GM21786 (cell line): Measurements from ENCODE around the gene CFAP210.

ENCODE experiments used
- ATAC-seq: cut with Tn5 transposase; IDR thresholded peaks from one replicate; pipeline ENCODE4 v1.9.1; 2021; ENCODE audit not compliant: unreplicated experiment

The CFAP210 gene

GRCh38 chr2:169676357-169676756 is 17.8 kb downstream of the CFAP210 start:
- no peak for ATAC-seq

- ATAC-seq, result no peak
These were observed 20.3 kb downstream of the CFAP210 start for GRCh38 chr2:169673921-169674320.

- ATAC-seq, result no peak
These were observed 21.1 kb downstream of the CFAP210 start for GRCh38 chr2:169673106-169673505.

- ATAC-seq, result no peak
These were observed 21.8 kb downstream of the CFAP210 start for GRCh38 chr2:169672406-169672805.

- no peak for ATAC-seq
These were observed 23.3 kb downstream of the CFAP210 start for GRCh38 chr2:169670937-169671336.

- peak; percentile 61 for ATAC-seq
These were observed 24.0 kb downstream of the CFAP210 start for GRCh38 chr2:169670215-169670651.

- ATAC-seq, result no peak
These were observed 26.6 kb downstream of the CFAP210 start for GRCh38 chr2:169667583-169667982.

GRCh38 chr2:169664978-169665930 is 29.0 kb downstream of the CFAP210 start:
- no peak for ATAC-seq

GRCh38 chr2:169664600-169664977 is 29.6 kb downstream of the CFAP210 start:
- ATAC-seq, result no peak

- no peak for ATAC-seq
These were observed 31.0 kb downstream of the CFAP210 start for GRCh38 chr2:169663247-169663646.

GRCh38 chr2:169662744-169663143 is 31.5 kb downstream of the CFAP210 start:
- ATAC-seq, result no peak

- no peak for ATAC-seq
These were observed 32.9 kb downstream of the CFAP210 start for GRCh38 chr2:169661265-169661664.

GRCh38 chr2:169659320-169659719 is 34.9 kb downstream of the CFAP210 start:
- no peak for ATAC-seq

- ATAC-seq, result no peak
These were observed 35.3 kb downstream of the CFAP210 start for GRCh38 chr2:169658877-169659276.

GRCh38 chr2:169656164-169656563 is 38.0 kb downstream of the CFAP210 start:
- no peak for ATAC-seq

- ATAC-seq, result no peak
These were observed 40.6 kb downstream of the CFAP210 start for GRCh38 chr2:169653636-169654035.

- no peak for ATAC-seq
These were observed 44.9 kb downstream of the CFAP210 start for GRCh38 chr2:169649278-169649677.

- ATAC-seq, result no peak
These were observed 46.7 kb downstream of the CFAP210 start for GRCh38 chr2:169647496-169647895.

GRCh38 chr2:169644173-169644572 is 50.0 kb downstream of the CFAP210 start:
- ATAC-seq, result no peak

- no peak for ATAC-seq
These were observed 52.7 kb downstream of the CFAP210 start for GRCh38 chr2:169641464-169641863.

GRCh38 chr2:169640104-169640503 is 54.1 kb downstream of the CFAP210 start:
- no peak for ATAC-seq

- no peak for ATAC-seq
These were observed 56.6 kb downstream of the CFAP210 start for GRCh38 chr2:169637620-169638019.
